Lower leg skin (tissue), 3 donors: Measurements from ENCODE around the gene SEC22B.
"Not testable (repeated sequence)": the region's sequence is repeated elsewhere in the genome, so short reads cannot be mapped to it uniquely, and the experiment has no call there.

Experiments
- CTCF ChIP-seq, 3 donors: fragments of 450-650 bp; IDR thresholded peaks; one replicate each; pipeline ENCODE4 v1.5.1; 2016; ENCODE audit warnings: antibody characterized with exemption in 3 of 3, mild to moderate bottlenecking in 3 of 3, moderate library complexity in 2 of 3
- POLR2A ChIP-seq, 2 donors: fragments of 450-650 bp; IDR thresholded peaks; one replicate each; pipeline ENCODE4 v1.6.1; 2016 to 2017; ENCODE audit warnings: antibody characterized with exemption in 2 of 2, mild to moderate bottlenecking in 1 of 2, moderate library complexity in 1 of 2

GRCh38 chr1:120122262-120122893, 53.9 kb downstream of the SEC22B start:
- TF ChIP-seq POLR2A, CTCF (IDR thresholded peaks at IDR 0.05): not testable (repeated sequence)
